ENCODE measurements around the gene MAGIX.
"Not testable (repeated sequence)": the region's sequence is repeated elsewhere in the genome, so short reads cannot be mapped to it uniquely, and the experiment has no call there.

MAGIX gene

GRCh38 chrX:49162620-49163019, at the start of gene MAGIX:
Gene MAGIX (plus strand): TSS chrX:49162758. CDS start chrX:49162890, 132 bp downstream.
- no peak for DNase-seq

DNA sequence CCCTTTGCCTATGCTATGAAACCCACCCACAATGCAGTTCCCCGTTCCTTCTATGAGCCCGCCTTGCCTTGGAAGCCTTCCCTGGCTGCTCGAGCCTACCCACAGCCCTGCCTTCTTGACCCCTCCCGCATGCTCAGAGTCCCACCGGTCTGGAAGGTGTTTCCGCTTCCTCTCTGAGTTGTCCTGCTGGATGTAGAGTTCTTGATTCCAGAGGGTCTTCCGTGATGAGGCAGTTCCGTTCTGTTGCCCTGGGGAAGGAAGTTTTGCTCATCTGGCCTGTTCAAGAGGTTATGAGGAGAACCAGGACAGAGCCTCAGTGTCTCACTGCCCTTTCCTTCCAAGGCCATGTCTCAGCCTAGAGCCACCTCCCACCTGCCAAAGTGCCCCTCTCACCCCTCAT, 46.5 kb upstream of the MAGIX start:
- no peak for DNase-seq

- DNase-seq: no peak
These were observed 45.8 kb upstream of the MAGIX start for GRCh38 chrX:49116716-49117115.

DNA sequence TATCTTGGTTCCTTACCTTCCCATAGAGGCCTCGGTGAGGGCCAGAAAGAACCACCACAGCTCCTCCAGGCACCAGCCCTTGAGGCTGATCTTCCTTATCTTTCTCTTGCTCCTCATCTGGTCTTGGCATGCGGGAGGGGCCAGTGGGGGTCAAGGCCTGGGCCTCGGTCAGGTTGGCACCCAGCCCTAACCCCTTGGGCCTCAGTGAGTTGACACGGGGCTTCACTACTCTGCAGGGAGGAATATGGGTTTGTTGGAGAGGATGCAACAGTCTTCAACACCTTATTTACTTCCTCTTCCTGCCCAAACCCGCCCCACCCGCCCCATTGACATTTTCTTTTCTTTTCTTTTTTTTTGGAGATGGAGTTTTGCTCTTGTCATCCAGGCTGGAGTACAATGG, 45.0 kb upstream of the MAGIX start:
- DNase-seq: no peak

DNA sequence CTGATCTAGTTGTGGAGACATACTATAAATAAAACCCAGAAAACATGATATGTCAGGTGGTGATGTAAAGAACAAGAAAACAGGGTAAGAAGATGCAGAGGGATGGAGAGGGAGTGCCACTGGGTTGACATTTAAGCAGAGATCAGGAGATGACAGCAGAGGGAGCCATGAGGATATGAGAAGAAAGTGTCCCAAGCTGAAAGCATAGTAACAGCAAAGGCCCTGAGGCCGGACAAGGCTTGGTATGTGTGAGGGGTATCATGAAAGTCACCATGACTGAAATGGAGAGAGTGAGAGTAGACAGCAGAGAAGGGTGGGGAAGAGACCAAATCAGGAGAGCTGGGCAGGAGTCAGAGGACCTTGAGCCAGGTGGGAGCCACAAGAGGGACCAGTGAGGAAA, 42.5 kb upstream of the MAGIX start:
- no peak for DNase-seq

GRCh38 chrX:49122499-49122898, 40.1 kb upstream of the MAGIX start:
- no peak for DNase-seq

- DNase-seq: not testable (repeated sequence)
These were observed 34.8 kb upstream of the MAGIX start for GRCh38 chrX:49127742-49128258.

DNA sequence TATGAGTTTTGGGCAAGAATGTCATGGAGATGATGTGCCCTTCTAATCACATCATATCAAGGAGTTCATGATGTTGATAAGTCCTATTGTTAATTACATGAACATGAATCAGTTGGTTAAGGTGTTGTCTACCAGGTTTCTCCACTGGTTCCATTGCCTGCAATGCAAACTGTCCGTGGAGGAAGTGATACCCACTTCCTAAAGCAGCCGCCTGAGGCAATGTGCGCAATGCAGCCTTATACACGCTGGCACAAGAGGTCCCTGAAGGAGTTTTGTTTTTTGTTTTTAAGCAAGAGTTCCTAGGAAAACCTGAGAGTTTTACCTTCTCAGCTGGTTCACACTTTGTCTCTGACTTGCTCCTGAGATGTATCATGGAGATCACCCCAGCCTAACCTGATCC, 33.1 kb upstream of the MAGIX start:
- no peak for DNase-seq

- DNase-seq: not testable (repeated sequence)
These were observed 30.3 kb upstream of the MAGIX start for GRCh38 chrX:49132275-49132674.

DNA sequence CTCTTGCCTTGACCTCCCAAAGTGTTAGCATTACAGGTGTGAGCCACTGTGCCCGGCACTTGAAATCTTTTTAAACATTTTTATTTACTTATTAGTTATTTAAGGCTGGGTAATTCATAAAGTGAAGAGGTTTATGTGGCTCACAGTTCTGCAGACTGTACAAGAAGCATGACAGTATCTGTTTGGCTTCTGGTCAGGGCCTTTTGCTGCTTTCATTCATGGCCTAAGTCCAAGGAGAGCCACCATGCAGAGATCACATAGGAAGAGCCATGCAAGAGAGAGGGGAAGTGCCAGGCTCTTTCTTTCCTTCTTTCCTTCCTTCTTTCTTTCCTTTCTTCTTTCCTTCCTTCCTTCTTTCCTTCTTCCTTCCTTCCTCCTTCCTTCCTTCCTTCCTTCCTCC, 28.8 kb upstream of the MAGIX start:
- no peak for DNase-seq

DNA sequence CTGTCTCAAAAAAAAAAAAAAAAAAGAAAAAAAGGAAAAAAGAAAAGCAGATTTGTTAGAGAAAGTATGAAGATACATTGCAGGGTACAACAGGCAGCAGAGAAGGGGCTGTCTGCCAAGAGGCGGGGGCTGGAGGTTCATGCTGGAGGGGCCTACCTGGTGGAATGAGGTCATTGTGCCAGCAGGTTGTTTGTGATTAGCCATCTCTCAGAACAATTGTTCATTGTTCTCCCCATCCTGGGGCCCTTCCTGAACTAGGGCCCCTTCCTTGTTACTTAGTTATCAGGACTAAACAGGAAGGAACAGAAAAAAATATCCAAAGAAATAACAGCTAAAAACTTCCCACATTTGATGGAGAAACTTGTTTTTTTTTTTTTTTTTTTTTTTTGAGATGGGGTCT, 25.1 kb upstream of the MAGIX start:
- no peak for DNase-seq

- DNase-seq: no peak
These were observed 22.8 kb upstream of the MAGIX start for GRCh38 chrX:49139713-49140112.

DNA sequence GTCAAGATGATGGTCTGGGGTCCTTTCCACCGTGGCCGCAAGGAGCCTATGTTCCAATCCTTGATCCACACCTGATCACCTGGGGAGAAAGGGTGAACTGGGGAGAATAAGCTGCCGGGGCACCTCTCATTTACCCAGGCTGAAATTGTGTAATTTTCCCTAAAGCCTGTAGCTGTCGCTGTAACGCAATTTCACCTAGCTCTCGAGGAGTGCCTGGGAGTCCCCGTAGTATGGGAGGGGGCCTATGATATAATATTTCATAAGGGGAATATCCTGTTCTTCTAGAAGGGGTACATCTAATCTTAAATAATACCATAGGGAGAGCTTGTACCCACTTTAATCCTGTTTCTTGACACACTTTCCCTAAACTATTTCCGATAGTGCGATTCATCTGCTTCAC, 20.3 kb upstream of the MAGIX start:
- DNase-seq: not testable (repeated sequence)

DNA sequence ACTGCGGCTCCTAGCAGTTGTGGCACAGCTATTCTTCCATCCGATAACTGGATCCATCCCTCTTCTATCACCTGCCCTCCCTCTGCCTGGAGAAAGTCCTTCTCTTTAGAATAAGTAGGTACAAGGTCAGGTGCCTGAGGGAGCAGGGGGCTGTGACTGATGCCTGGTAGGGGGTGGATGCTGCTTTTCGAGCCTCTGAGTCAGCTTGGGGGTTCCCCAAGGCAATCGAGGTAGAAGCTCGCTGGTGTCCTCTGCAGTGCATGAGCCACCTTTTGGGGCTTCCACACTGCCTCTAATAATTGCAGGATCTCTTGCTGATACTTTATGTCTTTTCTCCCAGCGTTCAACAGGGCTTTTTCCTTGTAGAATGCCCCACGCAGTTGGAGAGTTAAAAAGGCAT, 19.4 kb upstream of the MAGIX start:
- not testable (repeated sequence) for DNase-seq

- DNase-seq: no peak
These were observed 15.3 kb upstream of the MAGIX start for GRCh38 chrX:49147282-49147681.

GRCh38 chrX:49147936-49148335, 14.6 kb upstream of the MAGIX start:
- no peak for DNase-seq

- not testable (repeated sequence) for DNase-seq
These were observed 14.0 kb upstream of the MAGIX start for GRCh38 chrX:49148390-49149100.

DNA sequence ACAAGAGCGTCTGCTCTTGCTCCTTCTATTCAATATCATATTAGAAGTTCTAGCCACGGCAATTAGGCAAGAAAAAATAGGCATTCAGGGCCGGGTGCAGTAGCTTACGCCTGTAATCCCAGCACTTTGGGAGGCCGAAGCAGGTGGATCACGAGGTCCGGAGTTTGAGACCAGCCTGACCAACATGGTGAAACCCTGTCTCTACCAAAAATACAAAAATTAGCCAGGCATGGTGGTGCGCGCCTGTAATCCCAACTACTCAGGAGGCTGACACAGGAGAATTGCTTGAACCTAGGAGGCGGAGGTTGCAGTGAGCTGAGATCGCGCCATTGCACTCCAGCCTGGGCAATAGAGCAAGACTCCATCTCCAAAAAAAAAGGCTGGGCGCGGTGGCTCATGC, 13.3 kb upstream of the MAGIX start:
- not testable (repeated sequence) for DNase-seq

GRCh38 chrX:49153467-49153866, 9.1 kb upstream of the MAGIX start:
- DNase-seq: no peak

DNA sequence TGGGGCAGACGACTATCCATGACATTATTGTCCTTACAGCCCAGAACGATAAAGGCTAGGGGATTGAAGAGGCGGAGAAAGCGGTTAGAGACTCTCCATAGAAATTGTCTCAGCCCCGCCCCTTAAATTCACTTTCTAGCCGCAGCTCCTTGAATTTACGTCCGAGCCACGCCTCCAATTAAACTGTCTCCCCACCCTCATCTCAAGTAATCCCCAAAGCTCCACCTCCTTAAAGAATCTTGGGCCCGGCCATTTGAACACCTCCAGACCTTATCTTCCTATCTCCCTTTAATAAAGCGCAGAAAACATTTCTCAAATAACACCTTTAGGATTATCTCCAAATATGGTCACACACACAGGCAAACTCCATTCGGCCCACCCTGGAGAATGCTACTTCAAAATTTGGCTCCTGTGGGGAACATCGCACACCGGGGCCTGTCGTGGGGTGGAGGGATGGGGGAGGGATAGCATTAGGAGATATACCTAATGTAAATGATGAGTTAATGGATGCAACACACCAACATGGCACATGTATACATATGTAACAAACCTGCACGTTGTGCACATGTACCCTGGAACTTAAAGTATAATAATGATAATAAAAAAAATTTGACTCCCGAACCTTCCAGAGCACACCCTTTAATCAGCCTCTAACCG, 7.2 kb upstream of the MAGIX start:
- DNase-seq: no peak

DNA sequence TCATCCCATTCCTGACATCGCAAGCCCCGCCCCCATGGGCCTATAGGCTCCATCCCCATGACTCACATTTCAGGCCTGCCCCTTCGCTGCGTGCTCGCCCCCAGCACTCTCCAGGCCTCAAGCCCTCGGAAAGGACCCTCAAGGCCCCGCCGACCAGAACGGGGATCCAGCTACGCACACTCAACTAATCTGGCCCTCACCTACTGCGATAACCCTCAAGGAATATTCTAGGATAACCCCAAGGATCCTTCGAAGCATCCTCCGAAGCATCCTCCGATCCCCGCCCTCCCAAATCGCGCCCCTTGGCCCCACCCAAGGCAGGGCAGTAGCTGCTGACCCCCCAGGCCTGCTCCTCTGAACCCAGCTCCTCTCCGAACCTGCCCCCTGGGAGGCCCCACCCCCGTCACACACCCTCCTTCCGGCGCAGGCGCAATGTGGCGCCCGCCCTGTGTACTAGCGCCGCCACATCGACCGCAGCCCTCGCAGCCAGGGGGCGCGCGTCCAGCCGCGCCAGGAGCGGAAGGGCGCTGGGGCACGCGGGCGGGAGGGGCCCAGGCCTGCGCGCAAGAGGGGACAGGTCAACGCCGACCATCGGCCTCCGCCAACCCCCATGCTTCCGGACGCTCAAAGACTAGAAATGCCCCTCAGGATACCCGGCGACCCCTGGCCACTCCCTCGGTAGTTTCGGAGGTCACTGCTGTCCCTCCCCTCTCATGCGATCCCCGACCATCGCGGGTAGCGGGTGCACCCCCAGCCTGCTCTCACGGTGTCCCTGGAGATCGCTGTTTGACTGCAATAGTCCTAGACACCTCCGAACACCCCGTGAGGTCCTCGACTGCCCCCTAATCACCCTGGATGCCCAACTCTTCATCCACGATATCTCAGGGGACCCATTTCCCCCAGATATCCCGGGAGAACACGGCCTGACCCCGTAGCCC, 6.4 kb upstream of the MAGIX start:
- DNase-seq: peak; percentile 87

DNA sequence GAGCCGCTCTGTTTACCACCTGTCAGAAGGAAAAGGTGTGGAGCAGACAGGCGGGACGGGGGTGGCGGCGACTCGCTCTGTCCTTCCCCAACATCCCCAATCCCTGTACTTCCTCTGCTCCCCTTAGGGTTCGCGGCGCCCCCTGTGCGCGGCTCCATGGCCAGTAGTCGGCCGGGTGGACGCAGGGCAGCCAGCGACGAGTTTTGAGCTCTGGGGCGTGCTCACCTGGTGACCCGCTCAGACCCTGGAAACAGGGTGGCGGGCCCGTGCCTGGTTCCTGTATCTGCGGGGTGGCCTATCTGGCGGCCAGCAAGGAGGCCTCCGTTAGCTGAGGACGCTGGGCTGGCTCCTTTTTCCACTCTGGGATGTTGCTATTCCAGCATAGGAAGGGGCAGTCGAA, 5.4 kb upstream of the MAGIX start:
- DNase-seq: no peak

GRCh38 chrX:49160908-49161307, 1.6 kb upstream of the MAGIX start:
- DNase-seq: no peak
